Fibroblast of lung (primary cell): Measurements from ENCODE around the gene SLC18A3.

Experiments used
- EZH2 ChIP-seq: IDR thresholded peaks from 2 replicates; pipeline ENCODE4 v1.5.1; 2012; ENCODE audit warnings: low read length, control low read depth, mild to moderate bottlenecking; ENCODE audit errors: missing control alignments
- TF ChIP-seq, protein P1 (sequence below), 2 donors: IDR thresholded peaks in 1 of 2; conservative IDR thresholded peaks in 1 of 2; 1 replicate in 1 of 2; 2 replicates in 1 of 2; pipeline ENCODE4 v1.5.1; 2011 to 2012; ENCODE audit warnings: low read length in 2 of 2, control low read depth in 1 of 2, inconsistent platforms in 1 of 2, low read depth in 1 of 2, mild to moderate bottlenecking in 1 of 2

DNA sequence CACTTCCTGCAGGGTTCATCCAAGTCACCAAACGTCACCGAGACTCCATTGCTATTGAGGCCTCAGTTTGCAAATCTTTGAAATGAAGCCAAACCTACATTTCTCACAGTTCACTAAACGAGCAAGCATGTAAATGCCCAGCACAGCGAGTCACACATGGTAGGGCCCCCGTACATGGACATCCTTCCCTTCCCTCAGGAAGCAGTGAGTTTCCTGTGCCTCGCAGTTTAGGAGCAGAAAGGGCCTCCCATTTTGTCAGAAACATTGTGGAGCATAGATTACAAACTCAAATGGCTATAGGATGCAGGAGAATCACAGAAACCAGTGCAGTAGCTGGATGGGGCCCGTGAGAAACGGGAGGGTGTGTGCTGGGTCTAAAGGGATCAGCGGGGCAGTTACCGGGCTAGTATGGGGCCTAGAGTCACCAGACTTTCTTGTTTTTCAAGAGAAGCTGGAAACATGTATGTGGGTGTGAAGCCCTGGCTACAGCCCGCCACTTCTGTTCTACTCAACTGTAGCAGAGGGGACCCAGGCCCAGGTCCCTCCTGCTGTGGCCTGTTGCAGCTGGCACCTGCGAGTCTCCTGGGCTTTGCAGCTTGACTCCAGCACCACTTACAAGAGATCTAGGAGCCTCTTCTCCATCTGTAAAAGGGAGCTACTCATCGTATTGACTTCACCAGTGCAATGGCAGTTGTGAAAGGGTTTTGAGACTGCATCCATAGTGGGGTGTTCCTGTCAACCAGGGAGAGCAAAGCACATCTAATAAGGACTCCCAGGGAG is 14.2 kb upstream of the SLC18A3 start:
- TF ChIP-seq, protein P1, sequence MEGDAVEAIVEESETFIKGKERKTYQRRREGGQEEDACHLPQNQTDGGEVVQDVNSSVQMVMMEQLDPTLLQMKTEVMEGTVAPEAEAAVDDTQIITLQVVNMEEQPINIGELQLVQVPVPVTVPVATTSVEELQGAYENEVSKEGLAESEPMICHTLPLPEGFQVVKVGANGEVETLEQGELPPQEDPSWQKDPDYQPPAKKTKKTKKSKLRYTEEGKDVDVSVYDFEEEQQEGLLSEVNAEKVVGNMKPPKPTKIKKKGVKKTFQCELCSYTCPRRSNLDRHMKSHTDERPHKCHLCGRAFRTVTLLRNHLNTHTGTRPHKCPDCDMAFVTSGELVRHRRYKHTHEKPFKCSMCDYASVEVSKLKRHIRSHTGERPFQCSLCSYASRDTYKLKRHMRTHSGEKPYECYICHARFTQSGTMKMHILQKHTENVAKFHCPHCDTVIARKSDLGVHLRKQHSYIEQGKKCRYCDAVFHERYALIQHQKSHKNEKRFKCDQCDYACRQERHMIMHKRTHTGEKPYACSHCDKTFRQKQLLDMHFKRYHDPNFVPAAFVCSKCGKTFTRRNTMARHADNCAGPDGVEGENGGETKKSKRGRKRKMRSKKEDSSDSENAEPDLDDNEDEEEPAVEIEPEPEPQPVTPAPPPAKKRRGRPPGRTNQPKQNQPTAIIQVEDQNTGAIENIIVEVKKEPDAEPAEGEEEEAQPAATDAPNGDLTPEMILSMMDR (conservative IDR thresholded peaks at IDR 0.05 in 1 of 2, IDR thresholded peaks at IDR 0.05 in 1 of 2; ENCODE audit: low read depth in 1 of 2, low read length in 2 of 2): no peak
- TF ChIP-seq EZH2: no peak
